Stimulated activated CD4-positive, alpha-beta T cell treated with anti-CD3 and anti-CD28 coated beads, Interleukin-2, amount 100 ng/mL, for 4 hours (primary cell): ENCODE data around the gene CIT.
"Not testable (repeated sequence)": the region's sequence is repeated elsewhere in the genome, so short reads cannot be mapped to it uniquely, and the experiment has no call there.

Experiments used
- DNase-seq: peaks from one replicate; pipeline ENCODE4 v3.0.0-alpha.2; 2020; ENCODE audit warnings: low read depth

The CIT gene

DNA sequence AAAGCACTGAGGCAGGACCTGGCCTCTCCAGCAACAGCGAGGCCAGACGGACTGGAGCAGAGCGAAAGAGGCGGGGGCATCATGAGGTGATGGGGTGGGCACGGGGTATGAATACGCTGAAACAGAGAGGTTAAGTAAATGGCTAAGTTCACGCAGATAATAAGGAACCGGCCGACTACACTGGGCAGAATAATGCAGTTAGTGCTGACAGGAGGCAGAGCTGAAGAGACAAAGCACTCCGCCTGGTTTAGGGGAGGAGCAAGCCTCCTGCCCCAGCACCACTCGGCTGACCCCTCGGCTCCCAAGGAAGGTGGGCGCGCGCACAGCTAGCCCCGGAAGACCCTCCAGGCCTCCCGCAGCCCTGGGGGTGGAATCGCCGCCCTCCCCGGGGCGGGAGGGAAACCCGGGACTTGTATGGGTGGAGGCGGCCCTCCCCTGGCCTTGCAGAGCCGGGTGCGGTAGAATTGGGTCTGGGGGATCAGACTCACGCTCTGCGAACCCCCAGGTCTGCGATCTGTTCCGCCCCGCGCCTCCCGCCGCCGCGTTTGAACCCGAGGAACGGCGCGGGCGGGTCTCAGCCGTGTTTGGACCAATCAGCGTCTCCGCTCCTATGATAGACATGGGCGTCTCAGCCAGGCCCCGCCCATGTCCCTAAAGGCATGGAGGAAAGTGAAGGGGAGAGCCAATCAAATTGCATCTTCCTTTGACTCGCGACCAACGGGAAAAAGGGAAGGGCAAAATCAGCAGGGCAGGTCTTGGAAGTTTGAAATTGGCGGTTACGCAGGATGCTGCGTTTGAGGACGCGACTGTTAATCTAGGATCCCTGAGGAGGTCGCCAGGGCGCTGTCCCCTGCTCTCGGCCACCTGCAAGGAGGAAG, at the start of gene CIT:
CIT (minus strand) TSS at position 560 of the 878 bp plus-strand sequence. CDS start 1,152 bp downstream, outside the sequence.
- DNase-seq: peak; percentile 80

- DNase-seq: no peak
These were observed 48.1 kb upstream of the CIT start for GRCh38 chr12:119925269-119925668.

GRCh38 chr12:119920064-119920463, 42.9 kb upstream of the CIT start:
- no peak for DNase-seq

- DNase-seq: no peak
These were observed 38.9 kb upstream of the CIT start for GRCh38 chr12:119915894-119916510.

GRCh38 chr12:119914666-119915065, 37.5 kb upstream of the CIT start:
- DNase-seq: no peak

DNA sequence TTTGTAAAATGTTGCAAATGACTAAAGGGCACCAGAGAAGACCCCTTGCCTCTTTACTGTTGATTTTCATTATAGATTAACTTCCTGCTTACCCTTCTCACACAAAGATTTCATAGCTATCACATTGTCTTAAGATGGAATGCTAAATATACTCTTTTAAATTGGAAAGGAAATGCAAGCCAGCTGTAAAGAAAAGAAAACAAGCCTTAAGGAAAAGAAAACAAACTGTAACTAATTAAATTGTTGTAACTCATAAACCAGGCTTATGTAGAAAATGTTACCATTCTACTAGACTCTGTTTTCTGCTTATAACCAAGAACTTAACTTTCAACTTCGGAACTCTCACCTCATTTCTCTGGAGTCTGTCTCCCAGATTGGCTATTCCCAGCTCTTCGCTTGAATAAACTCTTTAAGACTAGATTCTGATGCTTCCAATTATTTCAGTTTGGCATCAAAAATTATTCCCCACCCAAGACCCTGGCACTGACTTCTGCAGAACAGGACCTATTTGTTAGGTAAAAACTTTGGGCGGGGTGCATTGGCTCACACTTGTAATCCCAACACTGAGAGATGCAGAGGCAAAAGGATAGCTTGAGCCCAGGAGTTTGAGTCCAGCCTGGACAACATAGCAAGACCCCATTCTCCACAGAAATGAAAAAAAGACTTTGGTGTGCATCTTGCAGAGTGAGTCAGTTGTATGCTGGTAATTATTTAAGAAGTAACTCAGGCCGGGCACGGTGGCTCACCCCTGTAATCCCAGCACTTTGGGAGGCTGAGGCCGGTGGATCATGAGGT, 36.6 kb upstream of the CIT start:
- DNase-seq: no peak

GRCh38 chr12:119911182-119911581, 34.1 kb upstream of the CIT start:
- no peak for DNase-seq

DNA sequence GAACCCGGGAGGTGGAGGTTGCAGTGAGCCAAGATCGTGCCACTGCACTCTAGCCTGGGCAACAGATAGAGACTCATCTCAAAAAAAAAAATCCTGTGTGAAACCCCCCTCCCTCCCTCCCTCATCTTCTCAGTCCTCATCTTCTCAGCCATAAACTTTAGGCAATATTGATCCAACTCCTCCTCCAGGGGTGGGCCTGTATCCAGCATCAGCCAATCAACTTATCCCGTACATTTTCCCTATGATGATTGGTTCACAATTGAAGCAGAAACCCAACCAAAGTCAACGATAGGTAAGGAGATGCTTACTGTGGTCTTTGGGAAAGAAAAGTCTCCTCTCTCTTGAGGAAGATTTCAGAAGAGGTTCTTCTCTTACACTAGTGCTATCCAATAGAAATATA, 33.5 kb upstream of the CIT start:
- no peak for DNase-seq

DNA sequence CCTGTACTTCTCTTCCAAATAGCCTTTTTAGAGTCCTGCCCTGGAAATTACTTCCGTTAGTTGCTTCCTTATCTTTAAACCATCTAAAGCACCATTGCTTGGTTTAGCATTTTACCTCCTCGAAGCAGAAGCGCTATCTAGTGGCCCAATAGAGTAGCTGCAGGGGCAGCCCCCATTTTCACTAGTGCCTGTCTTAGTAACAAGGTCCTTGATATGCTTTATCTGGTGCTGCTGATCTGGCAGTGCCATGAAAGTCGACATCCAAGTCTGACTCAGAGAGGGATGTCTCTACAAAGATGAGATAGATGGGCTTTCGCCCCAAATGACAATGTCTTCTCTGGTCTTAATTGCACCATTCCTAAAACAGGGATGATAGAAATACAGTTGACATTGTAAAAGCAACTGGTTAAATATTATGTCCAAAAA, 25.0 kb upstream of the CIT start:
- peak; percentile 57 for DNase-seq

DNA sequence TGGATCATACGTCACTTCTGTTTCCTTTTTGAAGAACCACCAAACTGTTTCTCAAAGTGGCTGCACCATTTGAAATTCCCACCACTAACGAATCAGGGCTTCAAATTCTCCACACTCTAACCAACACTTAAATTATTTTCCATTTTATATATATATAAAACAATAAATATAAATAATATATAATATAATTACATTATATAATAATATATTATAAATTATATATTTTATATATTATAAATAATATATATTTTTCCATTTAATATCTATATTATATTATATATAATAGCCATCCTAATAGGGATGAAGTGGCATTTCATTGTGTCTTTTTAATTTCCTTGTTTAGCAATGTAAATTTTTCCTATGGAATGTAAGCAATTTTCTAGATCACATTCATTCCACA, 24.6 kb upstream of the CIT start:
- DNase-seq: no peak

- no peak for DNase-seq
These were observed 17.8 kb upstream of the CIT start for GRCh38 chr12:119894916-119895315.

- not testable (repeated sequence) for DNase-seq
These were observed 15.5 kb upstream of the CIT start for GRCh38 chr12:119892611-119893010.

- no peak for DNase-seq
These were observed 8.4 kb upstream of the CIT start for GRCh38 chr12:119885549-119885948.

DNA sequence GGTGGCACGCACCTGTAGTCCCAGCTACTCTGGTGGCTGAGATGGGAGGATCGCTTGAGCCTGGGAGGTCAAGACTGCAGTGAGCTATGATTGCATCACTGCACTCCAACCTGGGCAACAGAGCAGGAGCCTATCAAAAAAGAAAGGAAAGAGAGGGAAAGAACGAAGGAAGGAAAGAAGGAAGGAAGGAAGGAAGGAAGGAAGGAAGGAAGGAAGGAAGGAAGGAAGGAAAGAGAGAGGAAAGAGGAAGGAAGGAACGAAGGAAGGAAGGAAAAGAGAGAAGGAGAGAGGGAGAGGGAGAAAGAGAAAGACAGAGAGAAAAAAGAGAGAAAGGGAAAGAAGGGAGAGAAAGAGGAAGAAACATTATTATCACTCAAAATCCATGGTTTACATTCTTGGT, 6.7 kb upstream of the CIT start:
- not testable (repeated sequence) for DNase-seq

DNA sequence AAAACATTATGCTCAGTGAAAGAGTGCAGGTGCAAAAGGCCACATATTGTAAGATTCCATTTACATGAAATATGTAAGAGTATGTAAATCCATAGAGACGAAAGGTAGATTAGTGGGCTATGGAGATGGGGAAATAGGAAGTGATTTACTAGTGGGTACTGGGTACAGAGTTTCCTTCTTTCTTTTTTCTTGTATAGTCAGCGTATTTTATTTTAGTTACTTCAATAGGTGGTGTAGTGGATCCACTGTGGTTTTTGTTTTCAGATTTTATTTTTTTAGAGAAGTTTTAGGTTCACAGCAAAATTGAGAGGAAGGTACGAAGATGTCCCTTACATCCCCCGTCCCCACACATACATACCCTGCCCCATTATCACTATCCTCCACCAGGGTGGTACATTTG, 6.1 kb upstream of the CIT start:
- no peak for DNase-seq

DNA sequence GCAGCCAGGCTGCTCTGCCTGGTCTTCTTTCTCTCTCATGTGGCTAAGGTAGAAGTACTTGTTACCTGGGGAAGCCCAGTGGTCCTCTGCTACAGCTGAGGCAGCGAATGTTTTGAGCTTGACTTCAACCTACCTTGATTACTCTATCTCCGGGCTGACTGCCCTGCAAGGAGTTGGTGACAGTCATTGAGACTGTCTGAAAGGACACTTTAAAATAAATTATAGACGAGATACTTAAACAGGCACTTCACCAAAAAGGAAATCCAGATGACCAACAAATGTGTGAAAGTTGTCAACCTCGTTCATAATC, 474 bp upstream of the CIT start:
- DNase-seq: no peak

- no peak for DNase-seq
These were observed 6.7 kb downstream of the CIT start for GRCh38 chr12:119870457-119870856.

DNA sequence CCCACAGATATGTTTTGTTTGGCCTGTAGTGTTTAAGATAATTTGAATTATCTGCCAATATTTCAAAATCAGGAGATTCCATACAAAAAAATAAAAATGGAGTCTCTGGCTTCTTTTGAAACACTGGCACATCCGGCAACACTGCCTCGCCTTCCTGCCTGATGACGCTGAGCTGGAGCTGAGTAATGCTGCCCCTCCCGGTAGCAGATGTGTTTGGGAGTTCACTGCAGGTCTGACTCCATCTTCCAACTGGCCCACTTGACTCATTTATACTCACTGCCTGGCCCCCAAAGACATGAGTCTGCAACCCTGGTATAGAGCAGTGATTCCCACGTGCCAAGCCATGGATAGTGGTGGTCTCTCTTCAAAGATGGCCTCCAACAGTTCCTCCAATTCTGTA, 7.4 kb downstream of the CIT start:
- DNase-seq: no peak

GRCh38 chr12:119868992-119869391, 8.1 kb downstream of the CIT start:
- DNase-seq: no peak

DNA sequence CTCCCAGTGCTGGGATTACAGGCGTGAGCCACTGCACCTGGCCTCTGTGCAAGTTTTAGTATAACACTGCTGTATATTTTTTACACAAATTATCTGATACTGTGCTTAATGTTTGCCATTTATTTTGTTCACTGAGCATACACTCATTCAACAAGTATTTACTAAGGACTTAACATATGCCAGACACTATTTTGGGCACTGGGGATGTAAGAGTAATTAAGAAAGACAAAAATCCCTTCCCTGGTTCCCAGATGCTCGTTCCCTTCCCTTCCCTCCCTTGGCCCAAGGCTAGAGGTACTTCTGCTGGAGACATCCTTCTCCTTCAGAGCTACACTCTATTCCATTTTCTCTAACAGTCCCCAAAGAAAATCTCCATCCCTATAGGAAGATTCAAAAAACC, 12.5 kb downstream of the CIT start:
- no peak for DNase-seq

GRCh38 chr12:119859241-119859640, 17.9 kb downstream of the CIT start:
- DNase-seq: no peak

- DNase-seq: no peak
These were observed 20.0 kb downstream of the CIT start for GRCh38 chr12:119857041-119857591.

- no peak for DNase-seq
These were observed 26.8 kb downstream of the CIT start for GRCh38 chr12:119850330-119850729.
